H9 (cell line): ENCODE data around the gene PSMC1. TPM values are rescaled to one million over a fixed set of nuclear protein-coding genes. Genes with fewer than 3 reads are reported as not detected.

Source experiments
- DNase-seq: peaks from one replicate; pipeline ENCODE4 v3.0.0-alpha.2; 2017
- H2AFZ ChIP-seq: one replicate; pipeline ENCODE4 v1.6.1; 2013; ENCODE audit warnings: mild to moderate bottlenecking, low read length, control low read depth, moderate library complexity
- H2AK5ac ChIP-seq: 2 replicates; pipeline ENCODE4 v1.6.1; 2013; ENCODE audit warnings: low read length, control low read depth, mixed read lengths; ENCODE audit not compliant: insufficient read length
- H2BK120ac ChIP-seq: one replicate; pipeline ENCODE4 v1.6.1; 2013; ENCODE audit warnings: low read depth, mild to moderate bottlenecking, low read length, control low read depth, inconsistent platforms; ENCODE audit not compliant: poor library complexity, severe bottlenecking
- H2BK12ac ChIP-seq: 2 replicates; pipeline ENCODE4 v1.6.1; 2013; ENCODE audit warnings: low read length, control low read depth, mixed read lengths, low read depth; ENCODE audit not compliant: insufficient read length
- H2BK15ac ChIP-seq: 2 replicates; pipeline ENCODE4 v1.6.1; 2013; ENCODE audit warnings: low read depth, low read length, control low read depth
- H2BK20ac ChIP-seq: one replicate; pipeline ENCODE4 v1.6.1; 2013; ENCODE audit warnings: low read depth, mild to moderate bottlenecking, low read length, control low read depth, inconsistent platforms; ENCODE audit not compliant: poor library complexity, severe bottlenecking
- H2BK5ac ChIP-seq: 2 replicates; pipeline ENCODE4 v1.6.1; 2013; ENCODE audit warnings: low read length, control low read depth, mixed read lengths; ENCODE audit not compliant: insufficient read length
- H3K14ac ChIP-seq: 2 replicates; pipeline ENCODE4 v1.6.1; 2013; ENCODE audit warnings: low read length, control low read depth; ENCODE audit not compliant: insufficient read depth
- H3K18ac ChIP-seq: 2 replicates; pipeline ENCODE4 v1.6.1; 2013; ENCODE audit warnings: low read depth, mild to moderate bottlenecking, mixed read lengths, low read length, control low read depth; ENCODE audit not compliant: insufficient read length
- H3K23ac ChIP-seq: 2 replicates; pipeline ENCODE4 v1.6.1; 2013; ENCODE audit warnings: low read length, control low read depth, mixed read lengths, low read depth; ENCODE audit not compliant: insufficient read length
- H3K23me2 ChIP-seq: 2 replicates; pipeline ENCODE4 v1.6.1; 2013; ENCODE audit warnings: low read depth, mild to moderate bottlenecking, mixed read lengths, low read length, control low read depth; ENCODE audit not compliant: insufficient read length, poor library complexity, severe bottlenecking
- H3K27ac ChIP-seq: 2 replicates; pipeline ENCODE4 v1.5.1; 2013; ENCODE audit warnings: low read length, control low read depth, mixed read lengths, low read depth; ENCODE audit not compliant: insufficient read length
- H3K27me3 ChIP-seq: 2 replicates; pipeline ENCODE4 v1.6.1; 2013; ENCODE audit warnings: low read length, control low read depth, inconsistent platforms; ENCODE audit not compliant: insufficient read depth
- H3K4ac ChIP-seq: 2 replicates; pipeline ENCODE4 v1.6.1; 2013; ENCODE audit warnings: low read depth, mild to moderate bottlenecking, control low read depth, inconsistent platforms, low read length, moderate library complexity
- H3K4me1 ChIP-seq: 2 replicates; pipeline ENCODE4 v1.6.1; 2013; ENCODE audit warnings: low read length, control low read depth, inconsistent platforms; ENCODE audit not compliant: insufficient read depth
- H3K4me2 ChIP-seq: 2 replicates; pipeline ENCODE4 v1.6.1; 2013; ENCODE audit warnings: low read length, control low read depth, mixed read lengths; ENCODE audit not compliant: insufficient read length, insufficient read depth
- H3K56ac ChIP-seq: 2 replicates; pipeline ENCODE4 v1.6.1; 2013; ENCODE audit warnings: low read depth, mild to moderate bottlenecking, mixed read lengths, low read length, control low read depth; ENCODE audit not compliant: insufficient read length
- H3K79me1 ChIP-seq: 2 replicates; pipeline ENCODE4 v1.6.1; 2013; ENCODE audit warnings: low read depth, mild to moderate bottlenecking, moderate library complexity, low read length, control low read depth, inconsistent platforms; ENCODE audit not compliant: insufficient read depth, poor library complexity, severe bottlenecking
- H3K79me2 ChIP-seq: 2 replicates; pipeline ENCODE4 v1.6.1; 2013; ENCODE audit warnings: low read length, control low read depth, inconsistent platforms; ENCODE audit not compliant: insufficient read depth
- H3K9ac ChIP-seq: 2 replicates; pipeline ENCODE4 v1.6.1; 2013; ENCODE audit warnings: low read length, control low read depth, mixed read lengths; ENCODE audit not compliant: insufficient read length; ENCODE audit errors: extremely low read depth
- H3K9me3 ChIP-seq: one replicate; pipeline ENCODE4 v1.6.1; 2013; ENCODE audit warnings: low read depth, low read length, inconsistent platforms; ENCODE audit not compliant: control insufficient read depth
- H3T11ph ChIP-seq: one replicate; pipeline ENCODE4 v1.6.1; 2013; ENCODE audit warnings: mild to moderate bottlenecking, low read length, control low read depth, inconsistent platforms
- H4K20me1 ChIP-seq: one replicate; pipeline ENCODE4 v1.6.1; 2013; ENCODE audit not compliant: control insufficient read depth, insufficient read length, insufficient read depth
- H4K5ac ChIP-seq: 2 replicates; pipeline ENCODE4 v1.6.1; 2013; ENCODE audit warnings: low read depth, mild to moderate bottlenecking, mixed read lengths, low read length, control low read depth; ENCODE audit not compliant: insufficient read length
- H4K8ac ChIP-seq: replicated peaks from 2 replicates; pipeline ENCODE4 v1.6.1; 2013; ENCODE audit warnings: low read length, control low read depth, mixed read lengths, low read depth; ENCODE audit not compliant: insufficient read length
- H4K91ac ChIP-seq: 2 replicates; pipeline ENCODE4 v1.6.1; 2013; ENCODE audit warnings: low read depth, mild to moderate bottlenecking, moderate library complexity, mixed read lengths, low read length, control low read depth; ENCODE audit not compliant: insufficient read length
- H3K27ac Mint-ChIP-seq, 3 experiments: 2 replicates in 2 of 3; 3 replicates in 1 of 3; pipeline ENCODE4 v1.8.0; 2020 to 2021; ENCODE audit warnings: mixed read lengths in 3 of 3, mild to moderate bottlenecking in 1 of 3, moderate library complexity in 1 of 3
- H3K27me3 Mint-ChIP-seq: 2 replicates; pipeline ENCODE4 v1.8.0; 2021; ENCODE audit warnings: low read depth, mild to moderate bottlenecking, moderate library complexity, mixed read lengths
- H3K36me3 Mint-ChIP-seq, 3 experiments: 2 replicates in 2 of 3; 3 replicates in 1 of 3; pipeline ENCODE4 v1.8.0; 2020 to 2021; ENCODE audit warnings: low read depth in 3 of 3, mixed read lengths in 3 of 3; ENCODE audit not compliant: insufficient read depth in 1 of 3
- H3K4me1 Mint-ChIP-seq, 2 experiments: 2 replicates each; pipeline ENCODE4 v1.8.0; 2020; ENCODE audit warnings: mixed read lengths in 2 of 2
- H3K4me3 Mint-ChIP-seq, 2 experiments: 2 replicates in 1 of 2; 3 replicates in 1 of 2; pipeline ENCODE4 v1.8.0; 2020 to 2021; ENCODE audit warnings: mild to moderate bottlenecking in 2 of 2, mixed read lengths in 2 of 2, moderate library complexity in 1 of 2
- H3K9me3 Mint-ChIP-seq, 2 experiments: 2 replicates in 1 of 2; 3 replicates in 1 of 2; pipeline ENCODE4 v1.8.0; 2020; ENCODE audit warnings: mild to moderate bottlenecking in 2 of 2, mixed read lengths in 2 of 2, moderate library complexity in 1 of 2
- WGBS: extraction: QIAGEN DNeasy Blood & Tissue Kit; methylation state at CpG from one replicate; pipeline ENCODE4 v1.1.7; 2013; ENCODE audit warnings: missing lambda C conversion rate, low lambda C conversion rate, mixed read lengths; ENCODE audit not compliant: insufficient read length; ENCODE audit errors: extremely low coverage; 5-methylcytosine and 5-hydroxymethylcytosine counted together
- total RNA-seq: library from RNA; stranded (reverse); gene quantifications from 2 replicates; pipeline ENCODE4 v1.2.1, GENCODE V29; 2021
- TF ChIP-seq, protein P1 (sequence below): fragments of 200-600 bp; sonication (generic); conservative IDR thresholded peaks from 3 replicates; pipeline ENCODE4 v1.8.0; 2021; ENCODE audit warnings: antibody characterized with exemption, mild to moderate bottlenecking

Gene PSMC1
- total RNA-seq, 1 experiment from 2014 or later = 113 TPM

- no peak overlapping the region for H3K27ac ChIP-seq
These were observed 482 bp upstream of the PSMC1 start for GRCh38 chr14:90255871-90256270.

More at GRCh38 chr14:90255871-90256270, 482 bp upstream of the PSMC1 start:
- Histone ChIP-seq H3K9ac (no peak overlapping the region), H3K79me2 (peaks cover 12% of the 10 kb centered on the region; the same call in 1 of the 2 replicates), H2AK5ac (no peak overlapping the region), H3K4me2 (peak overlapping the region; percentile 87), H3K79me1 (no peaks in the 10 kb centered on the region), H4K8ac (no peak overlapping the region), H4K91ac (no peak overlapping the region), H3K23me2 (peaks cover 6% of the 10 kb centered on the region), H3K4ac (no peak overlapping the region), H3T11ph (no peak overlapping the region), H2BK120ac (no peak overlapping the region), H3K18ac (no peak overlapping the region), H2BK20ac (no peak overlapping the region), H3K23ac (no peak overlapping the region), H3K27me3 (no peaks in the 10 kb centered on the region; the same call in 1 of the 2 replicates), H3K14ac (no peak overlapping the region), H2BK15ac (no peak overlapping the region), H3K4me1 (no peaks in the 10 kb centered on the region), H4K20me1 (no peaks in the 10 kb centered on the region), H2AFZ (peak overlapping the region; percentile 98), H3K56ac (no peak overlapping the region), H2BK12ac (no peak overlapping the region), H2BK5ac (no peak overlapping the region), H4K5ac (no peak overlapping the region), H3K9me3 (no peaks in the 10 kb centered on the region)
- TF ChIP-seq, protein P1, sequence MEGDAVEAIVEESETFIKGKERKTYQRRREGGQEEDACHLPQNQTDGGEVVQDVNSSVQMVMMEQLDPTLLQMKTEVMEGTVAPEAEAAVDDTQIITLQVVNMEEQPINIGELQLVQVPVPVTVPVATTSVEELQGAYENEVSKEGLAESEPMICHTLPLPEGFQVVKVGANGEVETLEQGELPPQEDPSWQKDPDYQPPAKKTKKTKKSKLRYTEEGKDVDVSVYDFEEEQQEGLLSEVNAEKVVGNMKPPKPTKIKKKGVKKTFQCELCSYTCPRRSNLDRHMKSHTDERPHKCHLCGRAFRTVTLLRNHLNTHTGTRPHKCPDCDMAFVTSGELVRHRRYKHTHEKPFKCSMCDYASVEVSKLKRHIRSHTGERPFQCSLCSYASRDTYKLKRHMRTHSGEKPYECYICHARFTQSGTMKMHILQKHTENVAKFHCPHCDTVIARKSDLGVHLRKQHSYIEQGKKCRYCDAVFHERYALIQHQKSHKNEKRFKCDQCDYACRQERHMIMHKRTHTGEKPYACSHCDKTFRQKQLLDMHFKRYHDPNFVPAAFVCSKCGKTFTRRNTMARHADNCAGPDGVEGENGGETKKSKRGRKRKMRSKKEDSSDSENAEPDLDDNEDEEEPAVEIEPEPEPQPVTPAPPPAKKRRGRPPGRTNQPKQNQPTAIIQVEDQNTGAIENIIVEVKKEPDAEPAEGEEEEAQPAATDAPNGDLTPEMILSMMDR = no peak
- Mint-ChIP-seq H3K4me1 (peaks cover 10 to 18% of the 10 kb centered on the region in 2 experiments), H3K27ac (no peak overlapping the region), H3K4me3 (peak overlapping the region; percentile 62 to 92), H3K27me3 (peaks cover 38% of the 10 kb centered on the region), H3K36me3 (peaks cover 7 to 22% (median 16%) of the 10 kb centered on the region in 3 experiments), H3K9me3 (peaks cover 0 to 3% of the 10 kb centered on the region in 2 experiments; a peak in 2 of 5 replicates)
- no CpG with 5 or more reads among the region's 1 CpG for WGBS
- DNase-seq = no peak
